GM20000 (cell line): Measurements from ENCODE around the gene PEX14.

Source experiments
- DNase-seq: peaks from one replicate; pipeline ENCODE4 v3.0.0; 2012; ENCODE audit warnings: low spot score
- TF ChIP-seq, protein P1 (sequence below): IDR thresholded peaks from 2 replicates; pipeline ENCODE4 v1.5.1; 2012; ENCODE audit warnings: mild to moderate bottlenecking, control low read depth; ENCODE audit errors: extremely low read depth, missing control alignments

The PEX14 gene

GRCh38 chr1:10432910-10433700, 41.6 kb upstream of the PEX14 start:
- no peak for DNase-seq
- TF ChIP-seq, protein P1, sequence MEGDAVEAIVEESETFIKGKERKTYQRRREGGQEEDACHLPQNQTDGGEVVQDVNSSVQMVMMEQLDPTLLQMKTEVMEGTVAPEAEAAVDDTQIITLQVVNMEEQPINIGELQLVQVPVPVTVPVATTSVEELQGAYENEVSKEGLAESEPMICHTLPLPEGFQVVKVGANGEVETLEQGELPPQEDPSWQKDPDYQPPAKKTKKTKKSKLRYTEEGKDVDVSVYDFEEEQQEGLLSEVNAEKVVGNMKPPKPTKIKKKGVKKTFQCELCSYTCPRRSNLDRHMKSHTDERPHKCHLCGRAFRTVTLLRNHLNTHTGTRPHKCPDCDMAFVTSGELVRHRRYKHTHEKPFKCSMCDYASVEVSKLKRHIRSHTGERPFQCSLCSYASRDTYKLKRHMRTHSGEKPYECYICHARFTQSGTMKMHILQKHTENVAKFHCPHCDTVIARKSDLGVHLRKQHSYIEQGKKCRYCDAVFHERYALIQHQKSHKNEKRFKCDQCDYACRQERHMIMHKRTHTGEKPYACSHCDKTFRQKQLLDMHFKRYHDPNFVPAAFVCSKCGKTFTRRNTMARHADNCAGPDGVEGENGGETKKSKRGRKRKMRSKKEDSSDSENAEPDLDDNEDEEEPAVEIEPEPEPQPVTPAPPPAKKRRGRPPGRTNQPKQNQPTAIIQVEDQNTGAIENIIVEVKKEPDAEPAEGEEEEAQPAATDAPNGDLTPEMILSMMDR, result no peak

- DNase-seq, result no peak
- TF ChIP-seq, protein P1, result no peak
Measured at GRCh38 chr1:10433790-10434189, 41.0 kb upstream of the PEX14 start.

- DNase-seq, result no peak
- TF ChIP-seq, protein P1, result no peak
Measured at GRCh38 chr1:10434590-10434989, 40.2 kb upstream of the PEX14 start.

DNA sequence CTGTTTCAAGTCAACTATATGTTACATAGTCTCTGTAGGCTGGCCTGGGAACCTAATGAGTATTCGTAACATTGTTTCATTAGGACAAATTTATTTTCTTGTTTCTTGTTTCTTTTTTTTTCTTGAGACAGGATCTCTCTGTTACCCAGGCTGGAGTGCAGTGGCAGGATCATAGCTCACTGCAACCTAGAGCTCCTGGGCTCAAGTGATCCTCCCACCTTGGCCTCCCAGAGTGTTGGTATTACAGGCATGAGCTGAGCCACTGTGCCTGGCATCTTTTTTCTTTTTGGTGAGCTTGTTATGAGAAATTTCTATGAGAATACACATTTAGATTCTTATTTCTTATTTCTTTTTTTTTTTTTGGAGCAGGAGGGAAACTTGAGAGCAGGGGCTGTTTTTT, 37.7 kb upstream of the PEX14 start:
- TF ChIP-seq, protein P1, result no peak
- DNase-seq, result no peak

DNA sequence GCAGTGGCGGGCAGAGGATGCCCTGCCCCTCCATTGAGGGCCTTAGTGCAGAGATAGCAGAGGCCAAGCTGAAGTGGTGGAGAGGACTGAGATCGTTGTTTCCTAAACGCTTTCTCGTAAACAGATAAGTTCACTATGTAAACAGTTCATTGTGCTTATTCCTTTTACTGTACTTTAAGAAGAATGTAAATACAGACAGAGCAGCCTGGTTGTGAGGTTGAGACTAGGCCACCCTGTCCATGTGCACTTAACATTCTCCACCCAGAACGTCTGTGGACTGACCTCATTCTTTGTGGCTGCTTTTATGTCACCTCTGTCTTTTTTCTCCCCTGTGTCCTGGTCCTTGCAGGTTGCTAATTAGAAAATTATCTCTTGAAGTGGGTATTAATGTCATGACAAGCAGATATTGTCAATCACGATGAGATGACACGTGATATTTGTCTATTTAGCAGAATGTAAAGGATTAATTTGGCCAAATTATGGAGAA, 36.0 kb upstream of the PEX14 start:
- TF ChIP-seq, protein P1, result no peak
- no peak for DNase-seq

GRCh38 chr1:10440305-10440704, 34.4 kb upstream of the PEX14 start:
- TF ChIP-seq, protein P1, result no peak
- no peak for DNase-seq

GRCh38 chr1:10440794-10441193, 34.0 kb upstream of the PEX14 start:
- DNase-seq, result no peak
- TF ChIP-seq, protein P1, result no peak
